Thoracic aorta (tissue), 2 donors: Measurements from ENCODE around the gene ASGR2. TPM values are rescaled to one million over a fixed set of nuclear protein-coding genes. Genes with fewer than 3 reads are reported as not detected.

Experiments
- ATAC-seq: fragments of 150-250 bp; one replicate; pipeline ENCODE4 v1.8.0; 2017; ENCODE audit warnings: low read depth; ENCODE audit not compliant: insufficient number of reproducible peaks, low FRiP score
- DNase-seq: peaks from one replicate; pipeline ENCODE4 v3.0.0-alpha.2; 2020; ENCODE audit warnings: low spot score
- H3K27ac ChIP-seq, 2 donors: fragments of 200-600 bp; sonication (generic); 1 replicate in 1 of 2; 2 replicates in 1 of 2; pipeline ENCODE4 v1.5.1; 2016; ENCODE audit warnings: mild to moderate bottlenecking in 2 of 2, moderate library complexity in 2 of 2
- H3K27me3 ChIP-seq: fragments of 200-600 bp; sonication (generic); replicated peaks from 2 replicates; pipeline ENCODE4 v1.6.0; 2016; ENCODE audit warnings: mild to moderate bottlenecking; ENCODE audit not compliant: insufficient read depth
- H3K36me3 ChIP-seq: fragments of 200-600 bp; sonication (generic); one replicate; pipeline ENCODE4 v1.5.1; 2016
- H3K4me1 ChIP-seq, 2 donors: fragments of 200-600 bp; sonication (generic); 1 replicate in 1 of 2; 2 replicates in 1 of 2; pipeline versions ENCODE4 v1.5.1 to v1.6.0; 2016; ENCODE audit warnings: low read depth in 2 of 2, mild to moderate bottlenecking in 1 of 2; ENCODE audit not compliant: control insufficient read depth in 1 of 2
- H3K4me3 ChIP-seq: fragments of 200-600 bp; sonication (generic); 2 replicates; pipeline ENCODE4 v1.5.1; 2016; ENCODE audit warnings: mild to moderate bottlenecking
- H3K9me3 ChIP-seq: fragments of 200-600 bp; sonication (generic); 2 replicates; pipeline ENCODE4 v1.5.1; 2016
- CTCF ChIP-seq: fragments of 200-600 bp; sonication (generic); IDR thresholded peaks from one replicate; pipeline ENCODE4 v1.5.1; 2019; ENCODE audit warnings: antibody characterized with exemption
- total RNA-seq, 2 donors: library from RNA; depleted of rRNA; stranded (reverse); fragments of >200 nt; gene quantifications; one replicate each; pipeline versions ENCODE4 v1.1.0 to v1.2.3, GENCODE V29; 2016

Gene ASGR2
- total RNA-seq, 2 donors from 2014 or later: 1.4 to 8.1 TPM

GRCh38 chr17:7077911-7078546, 36.6 kb downstream of the ASGR2 start:
- TF ChIP-seq CTCF: no peak
- no peaks in the 10 kb centered on the region for H3K4me1 ChIP-seq
- DNase-seq (no peak), ATAC-seq (no peak)
- H3K4me3 ChIP-seq: no peak overlapping the region
- H3K27ac ChIP-seq: no peak overlapping the region
- no peaks in the 10 kb centered on the region for H3K27me3 ChIP-seq
- H3K9me3 ChIP-seq: no peaks in the 10 kb centered on the region
- H3K36me3 ChIP-seq: no peaks in the 10 kb centered on the region

GRCh38 chr17:7074931-7075330, 39.7 kb downstream of the ASGR2 start:
- H3K4me1 ChIP-seq: no peaks in the 10 kb centered on the region
- TF ChIP-seq CTCF: no peak
- H3K36me3 ChIP-seq: no peaks in the 10 kb centered on the region
- no peak for DNase-seq
- H3K27ac ChIP-seq: no peak overlapping the region
- no peaks in the 10 kb centered on the region for H3K9me3 ChIP-seq
- no peak overlapping the region for H3K4me3 ChIP-seq
- no peaks in the 10 kb centered on the region for H3K27me3 ChIP-seq
- no peak for ATAC-seq

GRCh38 chr17:7072406-7072805, 42.2 kb downstream of the ASGR2 start:
- H3K4me3 ChIP-seq: no peak overlapping the region
- H3K4me1 ChIP-seq: no peaks in the 10 kb centered on the region
- TF ChIP-seq CTCF: no peak
- H3K27me3 ChIP-seq: no peaks in the 10 kb centered on the region
- peaks cover 11% of the 10 kb centered on the region for H3K9me3 ChIP-seq
- no peaks in the 10 kb centered on the region for H3K36me3 ChIP-seq
- no peak for ATAC-seq
- DNase-seq: no peak
- H3K27ac ChIP-seq: no peak overlapping the region

GRCh38 chr17:7070712-7071111, 43.9 kb downstream of the ASGR2 start:
- DNase-seq (no peak), ATAC-seq (no peak)
- Histone ChIP-seq H3K27ac (no peak overlapping the region), H3K36me3 (no peaks in the 10 kb centered on the region), H3K27me3 (no peaks in the 10 kb centered on the region), H3K9me3 (peaks cover 12% of the 10 kb centered on the region), H3K4me1 (no peaks in the 10 kb centered on the region), H3K4me3 (no peak overlapping the region)
- TF ChIP-seq CTCF: no peak

- no peak for TF ChIP-seq CTCF
- Histone ChIP-seq H3K36me3 (no peaks in the 10 kb centered on the region), H3K9me3 (peaks cover 12% of the 10 kb centered on the region), H3K4me1 (no peaks in the 10 kb centered on the region), H3K27me3 (no peaks in the 10 kb centered on the region), H3K4me3 (no peak overlapping the region), H3K27ac (no peak overlapping the region)
- DNase-seq: no peak
- ATAC-seq: no peak
Observed at GRCh38 chr17:7068268-7068667, 46.4 kb downstream of the ASGR2 start.
